DMS79 treated with DMSO at 0.1 percent for 48 hours (cell line): ENCODE results near the gene CHD2.
A peak's percentile ranks its signal among the peaks of the same experiment; 100 is the strongest.

Source experiments
- DNase-seq: peaks from one replicate; lab custom pipeline; 2025; lab: John Stamatoyannopoulos, UW

The CHD2 gene

DNA sequence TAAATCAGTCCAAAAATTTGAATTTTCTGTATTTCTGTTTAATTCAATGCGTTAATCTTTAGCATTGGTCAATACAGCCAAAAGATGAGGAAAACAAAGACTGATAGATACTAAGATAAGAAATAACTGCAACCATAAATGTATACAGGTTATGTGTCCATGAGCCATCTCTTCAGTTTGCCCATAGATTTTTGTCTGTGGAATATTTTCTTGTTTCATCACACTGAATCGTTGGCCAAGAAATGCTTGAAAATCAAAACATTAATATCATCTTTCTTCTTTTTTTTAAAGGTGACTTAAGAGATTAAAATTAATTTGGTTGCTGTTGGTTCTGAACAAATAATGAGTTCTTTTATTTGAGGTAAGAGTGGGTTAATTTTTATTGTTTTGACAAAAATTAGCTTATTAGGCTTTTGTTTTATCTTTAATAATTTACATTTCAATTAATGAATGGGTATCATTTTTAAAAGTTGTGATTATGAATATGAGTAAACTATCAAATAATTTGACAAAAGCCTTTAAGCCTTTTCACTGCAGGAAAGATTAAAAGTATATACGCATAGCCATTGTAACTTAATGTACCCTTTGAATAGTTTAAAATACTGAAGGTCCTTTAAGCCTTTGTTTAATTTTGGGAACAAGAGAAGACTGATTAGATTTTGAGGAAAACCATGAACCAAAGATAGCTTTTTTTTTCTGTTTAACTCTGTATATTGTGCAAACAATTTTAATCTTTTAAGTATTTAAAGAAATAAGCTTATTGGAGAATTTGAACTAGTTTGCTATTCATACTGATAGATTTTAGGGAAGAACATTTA lies 14.7 kb upstream of the CHD2 start:
- peak; percentile 58 for DNase-seq

- peak; percentile 34 for DNase-seq
Measured at GRCh38 chr15:92886042-92886537, 14.0 kb upstream of the CHD2 start.

DNA sequence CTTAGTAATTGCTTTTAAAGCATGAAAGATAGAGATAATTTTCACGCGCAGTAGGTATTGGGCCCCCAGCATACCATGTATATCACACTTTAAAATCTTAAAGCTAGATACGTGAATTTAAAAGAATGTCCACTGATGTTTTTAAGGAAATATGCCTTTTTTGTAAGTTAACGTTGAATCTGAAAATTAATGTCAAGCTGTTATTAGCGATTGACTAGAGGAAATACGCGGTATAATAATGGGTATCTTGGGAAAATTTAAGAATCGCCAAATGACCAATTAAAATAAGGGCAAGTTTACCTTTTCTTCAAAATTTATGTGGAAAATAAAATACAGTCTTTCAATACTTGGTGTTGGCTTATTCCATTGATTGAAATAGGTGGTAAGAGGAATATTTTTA lies 13.3 kb upstream of the CHD2 start:
- peak; percentile 32 for DNase-seq

DNA sequence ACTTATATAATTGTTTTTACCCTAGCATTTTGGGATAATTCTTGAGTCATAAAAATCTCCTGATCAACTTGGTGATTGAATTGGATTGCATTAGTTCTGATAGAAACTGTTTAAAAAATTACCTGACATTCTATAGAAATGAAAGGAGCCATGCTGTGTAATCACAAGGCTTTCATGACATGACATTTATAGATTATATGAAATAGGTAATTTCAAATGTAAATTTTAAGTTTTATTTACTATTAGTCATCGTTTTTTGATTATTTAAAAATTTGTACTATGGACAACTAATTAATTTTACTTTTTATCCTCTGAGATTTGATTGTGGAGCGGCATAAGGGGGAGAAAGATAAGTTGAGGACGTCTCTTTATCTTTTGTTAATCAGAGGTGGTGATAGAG lies 12.3 kb upstream of the CHD2 start:
- no peak for DNase-seq

DNA sequence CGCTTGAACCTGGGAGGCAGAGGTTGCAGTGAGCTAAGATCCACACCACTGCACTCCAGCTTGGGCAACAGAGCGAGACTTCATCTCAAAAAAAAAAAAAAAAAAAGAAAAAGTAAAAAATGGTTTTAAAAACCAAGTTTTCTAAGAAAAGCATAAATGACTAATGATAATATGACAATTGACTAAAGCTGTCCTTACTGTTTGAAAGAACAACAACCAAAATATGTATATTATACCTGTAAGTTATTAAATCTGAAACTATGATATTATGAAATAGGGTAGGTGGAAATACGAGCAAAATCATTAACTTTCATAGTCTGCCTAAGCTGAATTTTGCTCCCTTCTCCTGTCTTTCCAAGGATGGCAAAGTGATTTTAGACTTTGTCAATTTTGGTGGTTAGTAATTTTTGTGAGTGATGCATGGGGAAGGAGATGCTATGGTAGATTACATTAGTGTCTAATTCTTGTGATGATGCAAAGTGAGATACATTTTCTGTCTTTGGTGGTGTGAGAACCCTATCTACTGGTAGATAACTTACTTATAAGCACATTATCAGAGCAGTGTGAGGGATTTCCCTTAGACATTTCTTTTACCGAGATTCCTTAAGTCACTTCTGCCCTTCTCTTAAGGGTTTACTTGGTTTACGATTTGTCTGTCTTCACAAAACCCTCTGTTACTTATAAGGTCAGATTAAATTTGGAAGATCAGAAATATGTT lies 10.6 kb upstream of the CHD2 start:
- DNase-seq: no peak

GRCh38 chr15:92891533-92892200 lies 8.5 kb upstream of the CHD2 start:
- DNase-seq: no peak

DNA sequence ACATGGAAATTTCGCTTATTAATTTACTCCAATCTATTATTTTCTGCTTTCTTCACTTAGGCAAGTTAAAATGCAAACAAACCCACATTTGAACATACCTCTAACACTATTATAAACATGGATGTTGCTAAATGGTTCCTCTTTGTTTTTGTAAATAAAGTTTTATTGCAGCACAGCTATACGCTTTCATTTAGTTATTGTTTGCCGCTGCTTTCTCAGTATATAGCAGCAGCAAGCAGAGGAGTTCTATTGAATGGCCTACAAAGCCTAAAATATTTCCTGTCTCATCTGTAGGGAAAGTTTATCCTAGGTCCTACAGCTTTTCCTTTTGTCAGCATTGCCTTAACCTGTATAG lies 7.9 kb upstream of the CHD2 start:
- no peak for DNase-seq

GRCh38 chr15:92893200-92893599 lies 6.9 kb upstream of the CHD2 start:
- no peak for DNase-seq

DNA sequence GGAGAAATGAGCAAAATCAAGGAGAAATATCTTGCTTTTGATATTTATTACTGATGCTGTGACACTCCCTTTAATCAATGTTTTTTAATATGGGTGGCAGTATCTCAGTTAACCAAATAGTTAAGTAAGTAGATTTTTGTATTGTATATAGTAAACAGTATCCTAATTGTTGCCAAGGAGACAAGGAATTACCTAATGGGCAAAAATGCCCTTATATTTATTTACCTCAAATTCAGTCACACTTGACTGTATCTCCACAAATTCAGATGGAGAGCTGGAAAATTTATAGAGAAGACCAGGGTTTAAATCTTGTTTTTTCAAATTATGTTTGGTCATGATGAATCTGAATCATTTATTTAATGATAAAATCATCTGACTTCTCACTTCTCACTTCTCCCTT lies 3.6 kb upstream of the CHD2 start:
- no peak for DNase-seq

- DNase-seq: no peak
Measured at GRCh38 chr15:92897620-92898019, 2.5 kb upstream of the CHD2 start.

DNA sequence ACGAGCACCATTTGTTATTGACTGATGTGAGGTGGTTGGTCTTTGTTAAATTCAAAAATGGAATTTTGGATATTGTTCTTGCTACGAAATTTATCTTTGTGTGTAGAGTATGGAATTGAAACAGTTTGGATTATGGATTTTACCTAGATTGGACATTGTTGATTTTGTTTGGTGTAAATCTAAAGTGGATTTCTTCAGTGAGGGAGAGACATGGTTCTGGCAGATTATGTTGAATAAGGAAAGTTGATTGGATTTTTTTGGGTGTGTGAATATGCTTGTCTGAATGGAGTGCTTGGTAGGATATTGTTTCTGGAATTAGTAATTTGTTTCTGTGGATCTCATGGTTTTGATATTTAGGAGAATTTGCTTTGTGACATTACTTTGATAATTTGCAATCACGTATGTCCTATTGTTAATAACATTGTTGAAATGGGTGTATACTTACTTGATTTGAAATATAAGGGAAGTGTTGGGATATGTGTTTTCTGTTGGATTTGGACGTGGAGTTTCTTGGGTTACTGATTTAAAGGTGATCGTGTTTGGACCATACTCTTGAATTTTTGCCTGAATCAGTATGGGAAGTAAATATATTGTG lies 1.0 kb upstream of the CHD2 start:
- DNase-seq: no peak

- no peak for DNase-seq
Measured at GRCh38 chr15:92899601-92899947, 550 bp upstream of the CHD2 start.

DNA sequence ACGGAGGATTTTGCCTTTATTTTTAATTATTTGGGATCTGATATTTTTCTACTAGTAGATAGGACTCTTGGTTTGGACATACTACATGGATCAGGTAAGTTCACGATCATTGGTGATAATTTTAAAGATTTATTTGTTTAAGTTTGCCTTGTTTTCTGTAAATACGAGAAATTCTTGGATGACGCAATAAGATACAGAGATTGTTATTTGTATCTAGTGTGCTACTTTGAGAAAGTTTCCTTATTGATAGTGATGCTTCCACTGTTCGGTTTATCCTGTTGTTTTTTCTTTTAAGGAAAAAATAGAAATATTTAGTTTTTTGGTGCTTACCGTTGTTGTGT lies 577 bp downstream of the CHD2 start:
- no peak for DNase-seq

GRCh38 chr15:92901072-92901761 lies 1.1 kb downstream of the CHD2 start:
- peak; percentile 18 for DNase-seq

DNA sequence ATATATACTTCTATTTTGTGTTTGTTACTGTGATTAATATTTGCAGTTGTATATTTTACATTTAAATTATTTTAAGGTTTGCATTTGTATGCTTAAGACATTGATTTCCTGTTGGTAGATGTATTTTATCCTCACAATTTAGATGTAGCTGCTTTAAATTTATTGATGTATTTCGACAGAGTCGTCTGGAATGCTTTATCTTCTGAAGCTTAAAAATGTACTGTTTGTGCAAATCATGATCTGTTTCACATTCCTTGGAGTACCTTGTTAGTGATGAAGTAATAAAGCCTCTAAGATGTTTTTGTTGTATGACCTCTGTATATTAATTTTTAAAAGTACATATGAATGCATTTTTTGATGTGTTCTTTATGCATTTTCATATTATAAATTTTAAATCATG lies 1.9 kb downstream of the CHD2 start:
- no peak for DNase-seq

- no peak for DNase-seq
Measured at GRCh38 chr15:92902737-92903593, 2.8 kb downstream of the CHD2 start.

DNA sequence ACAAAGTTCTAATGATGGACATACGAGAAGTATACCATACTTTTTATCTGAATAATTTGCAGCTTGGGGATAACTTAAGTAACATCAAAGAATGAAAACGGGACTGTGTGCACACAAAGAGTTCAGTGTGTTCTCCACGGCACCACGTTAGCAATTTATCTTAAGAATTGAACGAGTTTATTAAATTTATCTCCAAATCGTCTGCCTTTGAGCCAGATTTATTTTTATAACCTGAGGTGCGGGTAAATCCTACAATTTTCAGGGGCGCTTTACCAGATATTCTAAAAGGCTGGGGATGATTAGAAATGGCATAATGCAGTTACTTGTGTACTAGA lies 3.5 kb downstream of the CHD2 start:
- DNase-seq: no peak

DNA sequence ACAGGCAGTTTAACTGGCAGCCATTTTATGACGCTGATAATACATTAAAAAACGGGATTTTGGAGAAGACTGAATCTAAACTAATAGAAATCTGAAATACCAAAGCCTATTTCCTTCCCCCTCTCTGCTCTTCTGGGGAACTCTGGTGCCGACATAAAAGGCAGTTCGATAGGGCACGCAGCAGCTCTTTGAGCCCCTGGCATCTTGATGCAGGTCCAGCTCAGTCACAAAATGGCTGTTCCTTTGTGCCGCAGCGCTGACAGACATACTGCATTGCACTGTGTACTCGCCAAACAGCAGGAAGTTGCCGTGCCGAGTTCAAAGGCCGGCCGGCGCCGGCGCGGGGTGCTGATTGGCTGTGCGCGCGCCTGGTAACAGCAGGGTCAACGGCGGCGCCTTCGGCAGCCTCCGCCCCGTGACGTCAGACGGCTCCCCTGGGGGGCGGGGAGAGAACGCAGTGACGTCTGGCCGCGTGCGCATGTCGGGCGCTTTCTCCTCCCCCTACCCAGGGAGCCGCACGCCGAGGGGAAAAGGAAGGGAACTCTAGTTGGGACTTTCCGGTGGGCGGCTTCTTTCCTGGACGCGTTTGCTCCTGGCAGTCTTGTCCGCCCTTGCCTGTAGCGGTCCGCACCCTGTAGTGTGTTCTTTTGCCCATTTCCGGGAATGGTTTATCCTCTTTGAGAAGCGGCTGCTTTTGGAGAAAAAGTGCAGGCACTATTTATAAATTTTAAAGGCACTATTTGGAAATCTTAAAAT lies 4.0 kb downstream of the CHD2 start:
- DNase-seq: peak; percentile 83

DNA sequence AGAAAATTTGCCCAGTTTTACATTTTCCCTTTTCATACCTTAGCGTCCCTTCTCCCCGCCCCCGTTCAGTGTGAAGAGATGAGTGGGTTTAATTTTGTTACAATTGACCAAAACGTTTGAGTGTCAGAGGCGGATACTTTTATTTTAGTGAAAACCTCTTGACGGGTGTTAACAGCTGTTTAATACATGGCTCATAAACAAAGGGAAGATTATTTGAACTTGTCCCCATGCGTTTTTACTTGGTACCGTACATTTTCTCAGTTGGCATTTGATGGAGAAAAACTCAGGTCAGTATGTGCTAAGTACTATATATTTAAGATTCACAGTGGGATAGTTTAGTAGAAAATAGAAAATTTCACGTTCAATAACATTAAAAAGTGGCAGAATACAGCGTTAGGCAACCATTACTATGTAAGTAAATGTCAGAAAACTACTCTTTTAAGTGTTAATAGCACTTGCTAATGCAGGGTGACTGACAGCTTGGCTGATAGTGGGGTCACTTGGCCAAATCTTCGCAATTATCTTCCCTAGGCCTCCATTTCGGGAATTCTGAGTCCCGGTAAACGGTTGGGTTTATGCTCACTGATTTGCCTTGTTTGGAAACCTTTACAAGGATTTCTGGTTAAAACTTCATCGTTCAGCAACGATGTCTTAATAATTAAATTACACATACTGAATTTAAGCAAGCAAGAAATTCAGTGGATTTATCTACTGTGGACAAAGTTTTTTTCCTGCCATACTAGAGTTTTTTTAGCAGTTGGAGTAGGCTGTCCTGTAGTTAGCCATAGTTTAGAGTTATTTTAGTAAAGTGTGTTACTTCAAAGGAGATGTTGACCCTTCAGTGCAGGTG lies 4.8 kb downstream of the CHD2 start:
- no peak for DNase-seq

- no peak for DNase-seq
Measured at GRCh38 chr15:92906020-92906419, 5.9 kb downstream of the CHD2 start.
